ENCODE measurements around the gene MYT1.
"Not testable (repeated sequence)": the region's sequence is repeated elsewhere in the genome, so short reads cannot be mapped to it uniquely, and the experiment has no call there.

MYT1 gene

DNA sequence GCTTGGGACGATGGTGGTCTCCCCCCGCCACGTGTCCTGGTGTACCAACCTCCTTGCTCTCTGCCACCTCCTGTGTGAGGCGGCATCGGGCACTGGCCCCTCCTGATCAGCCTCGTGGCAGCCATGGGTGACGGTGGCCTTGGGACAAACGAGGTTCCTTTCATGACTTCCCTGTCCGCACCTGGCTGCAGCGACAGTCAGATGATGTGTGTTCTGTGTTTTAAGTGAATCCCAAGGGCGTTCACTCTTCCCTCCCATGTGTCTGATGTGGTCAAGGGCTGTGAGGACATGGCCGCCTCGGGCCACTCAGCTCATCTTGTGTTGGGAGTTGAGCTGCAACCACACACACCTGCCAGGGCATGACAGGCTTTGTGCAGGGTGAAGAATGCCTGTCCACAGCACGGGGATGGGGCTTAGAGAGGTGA lies 60.9 kb downstream of the MYT1 start:
- H3K4me1 ChIP-seq (ENCODE audit: insufficient read depth, low read length): peaks cover 4% of the 10 kb centered on the region; the same call in 1 of the 2 replicates
- no peaks in the 10 kb centered on the region for H3K9me3 ChIP-seq (ENCODE audit: control insufficient read depth, insufficient read depth, low read length)

DNA sequence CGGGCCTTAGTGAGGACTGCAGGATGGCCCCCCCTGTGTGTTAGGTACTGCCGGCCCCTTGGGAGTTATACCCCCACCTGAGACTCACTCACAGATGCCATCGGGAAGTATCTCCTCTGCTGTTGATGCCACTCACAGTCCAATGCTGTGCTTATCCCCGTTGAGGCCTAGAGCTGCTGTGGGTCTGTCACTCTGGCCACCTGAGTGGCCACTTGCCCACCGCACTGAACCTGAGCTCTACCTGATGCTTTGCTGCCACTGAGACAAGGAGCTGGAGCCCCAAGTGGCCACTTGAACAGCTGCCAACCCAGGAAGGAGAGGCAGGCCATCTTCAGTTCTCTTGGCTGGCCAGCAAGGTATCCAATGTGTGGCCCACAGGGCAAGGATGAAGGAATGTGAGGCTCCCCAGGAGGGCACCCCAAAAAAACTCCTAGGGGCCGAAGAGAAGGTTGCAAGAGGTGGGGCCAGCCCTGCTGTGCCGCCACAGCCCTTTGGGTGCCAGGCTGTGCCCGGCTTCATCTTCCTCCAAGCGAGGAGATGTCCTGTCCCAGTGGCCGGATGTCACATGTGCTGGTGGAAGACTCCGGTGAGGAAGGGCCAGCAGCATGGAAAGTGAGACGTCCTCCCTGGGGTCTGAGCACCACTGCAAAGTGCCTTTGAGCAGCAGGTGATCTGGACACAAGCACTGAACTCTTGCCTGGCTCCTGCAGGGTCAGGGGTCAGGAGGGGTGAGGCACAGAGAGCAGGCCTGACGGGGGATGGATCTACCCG lies 61.8 kb downstream of the MYT1 start:
- Histone ChIP-seq H3K36me3 (ENCODE audit: insufficient read depth, low read length) (no peaks in the 10 kb centered on the region), H3K9me3 (ENCODE audit: control insufficient read depth, insufficient read depth, low read length) (no peaks in the 10 kb centered on the region), H3K4me1 (ENCODE audit: insufficient read depth, low read length) (peaks cover 4% of the 10 kb centered on the region; the same call in 1 of the 2 replicates), H3K9ac (ENCODE audit: low read depth, low read length) (no peak overlapping the region)

More for the DNA sequence above, 60.9 kb downstream of the MYT1 start:
- Histone ChIP-seq H3K36me3 (ENCODE audit: insufficient read depth, low read length) (no peaks in the 10 kb centered on the region), H3K9ac (ENCODE audit: low read depth, low read length) (no peak overlapping the region)

DNA sequence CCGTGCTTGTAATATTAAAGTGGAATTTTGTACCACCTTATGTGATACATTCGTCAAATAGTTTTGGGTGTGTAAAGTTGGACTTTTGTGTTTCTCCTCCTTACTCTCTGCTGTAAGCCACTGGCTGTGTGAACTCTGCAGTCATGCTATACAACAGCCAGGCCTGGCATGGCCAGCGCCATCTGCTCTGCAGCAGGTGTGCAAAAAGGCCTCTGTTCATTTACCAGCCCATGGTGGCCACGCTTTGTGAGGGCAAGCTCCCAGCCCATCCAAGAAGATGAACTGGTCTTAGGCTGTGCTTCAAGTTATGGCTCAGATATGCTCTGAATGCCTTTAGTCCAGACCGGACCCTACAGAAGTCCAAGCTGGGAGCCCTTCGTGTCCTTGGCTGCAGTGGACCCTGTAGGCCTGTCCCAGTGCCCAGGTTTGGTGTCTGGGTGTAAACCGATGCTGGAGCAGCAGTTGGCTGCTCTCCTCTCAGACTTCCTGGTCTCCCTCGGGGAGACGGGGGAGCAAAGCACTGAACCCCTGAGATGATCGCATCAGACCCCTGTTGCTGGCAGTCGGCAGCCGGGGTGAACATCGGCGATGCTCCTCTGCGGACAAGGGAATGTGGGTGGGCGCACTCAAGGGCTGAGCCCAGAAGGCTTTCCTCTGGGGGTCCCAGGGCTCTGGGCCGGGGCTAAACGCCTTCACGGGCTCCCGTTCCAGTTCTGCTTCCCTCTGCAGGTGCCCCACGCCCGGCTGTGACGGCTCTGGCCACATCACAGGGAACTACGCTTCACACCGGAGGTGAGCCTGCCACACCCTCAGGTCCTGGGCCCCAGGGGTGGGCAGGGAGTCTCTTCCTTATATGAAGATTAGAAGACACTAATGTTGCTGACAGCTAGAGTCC lies 62.7 kb downstream of the MYT1 start:
- H3K9me3 ChIP-seq (ENCODE audit: control insufficient read depth, insufficient read depth, low read length): no peaks in the 10 kb centered on the region
- H3K4me1 ChIP-seq (ENCODE audit: insufficient read depth, low read length): peaks cover 4% of the 10 kb centered on the region; the same call in 1 of the 2 replicates
- no peak overlapping the region for H3K9ac ChIP-seq (ENCODE audit: low read depth, low read length)
- no peaks in the 10 kb centered on the region for H3K36me3 ChIP-seq (ENCODE audit: insufficient read depth, low read length)

DNA sequence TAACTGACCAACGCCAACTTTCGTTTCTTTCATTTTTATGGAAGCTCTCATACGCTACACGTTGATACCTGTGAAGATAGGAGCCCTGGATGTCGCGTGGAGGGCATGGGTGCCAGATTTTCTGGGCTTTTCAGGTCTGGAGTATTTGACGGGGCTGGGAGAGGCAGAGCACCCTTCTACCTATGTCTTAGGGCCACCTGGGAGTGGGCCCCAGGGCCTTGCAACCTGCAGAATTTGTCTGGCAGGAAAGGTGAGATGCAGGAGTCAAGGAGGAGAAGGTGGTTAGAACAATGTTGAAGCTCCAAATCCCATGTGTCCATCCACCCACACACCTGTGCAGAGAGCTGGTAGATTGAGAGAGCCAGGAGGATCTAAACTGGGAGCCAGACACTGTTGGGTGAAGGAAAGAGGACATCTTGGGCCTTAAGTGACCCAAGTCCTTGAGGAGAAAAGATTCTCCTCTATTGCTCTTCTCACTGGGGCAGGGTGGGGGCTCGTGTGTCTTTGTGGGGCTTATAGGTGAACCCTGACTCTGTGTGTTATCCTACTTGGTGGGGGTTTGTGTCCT lies 63.9 kb downstream of the MYT1 start:
- Histone ChIP-seq H3K4me1 (ENCODE audit: insufficient read depth, low read length) (peaks cover 4% of the 10 kb centered on the region; the same call in 1 of the 2 replicates), H3K9ac (ENCODE audit: low read depth, low read length) (no peak overlapping the region), H3K36me3 (ENCODE audit: insufficient read depth, low read length) (no peaks in the 10 kb centered on the region), H3K9me3 (ENCODE audit: control insufficient read depth, insufficient read depth, low read length) (no peaks in the 10 kb centered on the region)

- Histone ChIP-seq H3K9ac (ENCODE audit: low read depth, low read length) (no peak overlapping the region), H3K9me3 (ENCODE audit: control insufficient read depth, insufficient read depth, low read length) (no peaks in the 10 kb centered on the region), H3K36me3 (ENCODE audit: insufficient read depth, low read length) (no peaks in the 10 kb centered on the region), H3K4me1 (ENCODE audit: insufficient read depth, low read length) (no peaks in the 10 kb centered on the region; the same call in 1 of the 2 replicates)
These were observed 64.7 kb downstream of the MYT1 start for GRCh38 chr20:64228751-64229506.

DNA sequence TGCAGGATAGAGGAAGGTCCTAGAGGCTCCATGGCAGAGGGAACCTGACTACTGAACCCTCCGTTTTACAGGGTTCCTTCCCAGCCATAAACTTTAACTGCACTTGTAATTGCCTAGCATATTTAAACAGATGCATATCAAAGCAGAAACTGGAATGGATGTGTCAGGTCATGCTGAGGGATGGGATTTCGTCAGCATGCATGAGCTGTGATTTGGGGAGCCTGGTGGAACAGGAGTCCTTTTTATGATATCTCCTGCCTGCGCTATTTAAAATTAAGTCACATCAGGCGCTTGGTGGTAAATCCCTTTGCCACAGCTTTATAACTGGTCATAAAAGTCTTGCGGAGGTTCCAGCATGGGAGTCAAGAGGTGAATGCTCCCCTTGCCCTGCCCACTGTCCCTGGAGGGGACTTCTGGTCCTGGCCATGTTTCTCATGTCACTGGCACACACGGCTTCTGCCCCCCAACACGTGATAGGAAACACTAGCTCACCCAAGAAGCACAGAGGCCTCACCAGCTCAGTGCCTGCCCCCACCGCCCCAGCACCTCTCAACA lies 65.3 kb downstream of the MYT1 start:
- Histone ChIP-seq H3K36me3 (ENCODE audit: insufficient read depth, low read length) (no peaks in the 10 kb centered on the region), H3K4me1 (ENCODE audit: insufficient read depth, low read length) (no peaks in the 10 kb centered on the region), H3K9ac (ENCODE audit: low read depth, low read length) (no peak overlapping the region), H3K9me3 (ENCODE audit: control insufficient read depth, insufficient read depth, low read length) (no peaks in the 10 kb centered on the region)

- Histone ChIP-seq H3K9ac (ENCODE audit: low read depth, low read length) (no peak overlapping the region), H3K9me3 (ENCODE audit: control insufficient read depth, insufficient read depth, low read length) (no peaks in the 10 kb centered on the region), H3K4me1 (ENCODE audit: insufficient read depth, low read length) (no peaks in the 10 kb centered on the region), H3K36me3 (ENCODE audit: insufficient read depth, low read length) (no peaks in the 10 kb centered on the region)
These were observed 66.4 kb downstream of the MYT1 start for GRCh38 chr20:64230461-64231145.

- no peak overlapping the region for H3K9ac ChIP-seq (ENCODE audit: low read depth, low read length)
- H3K4me1 ChIP-seq (ENCODE audit: insufficient read depth, low read length): no peaks in the 10 kb centered on the region
These were observed 67.6 kb downstream of the MYT1 start for GRCh38 chr20:64231621-64232550.

GRCh38 chr20:64232794-64233193 lies 68.5 kb downstream of the MYT1 start:
- no peaks in the 10 kb centered on the region for H3K4me1 ChIP-seq (ENCODE audit: insufficient read depth, low read length)
- no peaks in the 10 kb centered on the region for H3K36me3 ChIP-seq (ENCODE audit: insufficient read depth, low read length)
- no peaks in the 10 kb centered on the region for H3K9me3 ChIP-seq (ENCODE audit: control insufficient read depth, insufficient read depth, low read length)
- no peak overlapping the region for H3K9ac ChIP-seq (ENCODE audit: low read depth, low read length)

More at GRCh38 chr20:64231621-64232550, 67.6 kb downstream of the MYT1 start:
- H3K9me3 ChIP-seq (ENCODE audit: control insufficient read depth, insufficient read depth, low read length): no peaks in the 10 kb centered on the region
- no peaks in the 10 kb centered on the region for H3K36me3 ChIP-seq (ENCODE audit: insufficient read depth, low read length)

DNA sequence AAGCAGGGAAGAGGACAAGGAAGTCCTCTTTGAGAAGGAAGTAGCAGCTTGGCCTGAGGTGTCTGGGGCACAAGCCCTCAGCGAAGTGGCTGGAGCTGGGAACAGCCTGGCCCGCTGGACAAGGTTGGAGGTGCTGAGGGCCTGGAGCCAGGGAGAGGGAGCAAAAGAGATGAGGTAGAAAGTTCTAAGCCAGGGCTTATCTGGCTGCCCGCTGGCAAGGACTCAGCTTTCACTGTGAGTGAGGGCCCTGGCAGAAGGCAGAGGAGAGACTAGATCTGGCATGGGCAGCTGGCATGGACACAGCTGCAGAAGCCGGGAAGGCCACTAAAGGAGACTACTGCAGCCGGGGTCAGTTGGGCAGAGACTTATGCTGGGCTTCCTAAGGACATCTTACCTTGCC lies 69.5 kb downstream of the MYT1 start:
- no peaks in the 10 kb centered on the region for H3K4me1 ChIP-seq (ENCODE audit: insufficient read depth, low read length)
- no peaks in the 10 kb centered on the region for H3K36me3 ChIP-seq (ENCODE audit: insufficient read depth, low read length)
- H3K9me3 ChIP-seq (ENCODE audit: control insufficient read depth, insufficient read depth, low read length): no peaks in the 10 kb centered on the region
- no peak overlapping the region for H3K9ac ChIP-seq (ENCODE audit: low read depth, low read length)

DNA sequence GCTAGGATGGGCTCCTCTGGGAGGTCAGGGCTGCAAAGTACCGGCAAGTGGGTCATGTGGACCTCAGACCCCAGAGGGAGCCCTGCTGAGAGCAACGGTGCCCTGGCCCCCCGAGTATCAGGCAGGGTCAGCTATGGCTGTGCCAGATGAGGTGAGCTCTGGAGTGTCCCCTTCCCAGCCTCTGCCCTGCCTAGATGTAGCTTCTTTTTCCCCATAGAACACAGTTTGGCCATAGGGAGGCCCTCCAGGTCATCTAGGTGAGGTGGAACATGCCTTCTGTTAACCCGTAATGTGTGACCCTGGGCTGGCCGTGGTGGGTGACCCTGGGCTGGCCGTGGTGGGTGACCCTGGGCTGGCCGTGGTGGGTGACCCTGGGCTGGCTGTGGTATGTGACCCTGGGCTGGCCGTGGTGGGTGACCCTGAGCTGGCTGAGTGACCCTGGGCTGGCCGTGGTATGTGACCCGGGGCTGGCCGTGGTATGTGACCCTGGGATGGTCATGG lies 70.1 kb downstream of the MYT1 start:
- Histone ChIP-seq H3K9me3 (ENCODE audit: control insufficient read depth, insufficient read depth, low read length) (no peaks in the 10 kb centered on the region), H3K4me1 (ENCODE audit: insufficient read depth, low read length) (no peaks in the 10 kb centered on the region), H3K9ac (ENCODE audit: low read depth, low read length) (no peak overlapping the region), H3K36me3 (ENCODE audit: insufficient read depth, low read length) (no peaks in the 10 kb centered on the region)

DNA sequence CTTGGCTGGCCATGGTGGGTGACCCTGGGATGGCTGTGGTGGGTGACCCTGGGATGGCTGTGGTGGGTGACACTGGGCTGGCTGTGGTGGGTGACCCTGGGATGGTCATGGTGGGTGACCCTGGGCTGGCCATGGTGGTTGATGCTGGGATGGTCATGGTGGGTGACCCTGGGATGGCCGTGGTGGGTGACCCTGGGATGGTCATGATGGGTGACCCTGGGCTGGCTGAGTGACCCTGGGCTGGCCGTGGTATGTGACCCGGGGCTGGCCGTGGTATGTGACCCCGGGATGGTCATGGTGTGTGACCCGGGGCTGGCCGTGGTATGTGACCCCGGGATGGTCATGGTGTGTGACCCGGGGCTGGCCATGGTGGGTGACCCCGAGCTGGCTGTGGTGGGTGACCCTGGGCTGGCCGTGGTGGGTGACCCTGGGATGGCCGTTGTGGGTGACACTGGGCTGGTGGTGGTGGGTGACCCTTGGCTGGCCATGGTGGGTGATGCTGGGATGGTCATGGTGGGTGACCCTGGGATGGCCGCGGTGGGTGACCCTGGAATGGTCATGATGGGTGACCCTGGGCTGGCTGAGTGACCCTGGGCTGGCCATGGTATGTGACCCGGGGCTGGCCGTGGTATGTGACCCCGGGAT lies 70.8 kb downstream of the MYT1 start:
- H3K36me3 ChIP-seq (ENCODE audit: insufficient read depth, low read length); H3K9me3 ChIP-seq (ENCODE audit: control insufficient read depth, insufficient read depth, low read length); H3K9ac ChIP-seq (ENCODE audit: low read depth, low read length); H3K4me1 ChIP-seq (ENCODE audit: insufficient read depth, low read length): not testable (repeated sequence)

All from ES-I3 (cell line).